Measurements from ENCODE around the gene MSANTD1. TPM values are rescaled to one million over a fixed set of nuclear protein-coding genes. Genes with fewer than 3 reads are reported as not detected.

Gene MSANTD1
- total RNA-seq, 1 donor from 2014 or later: 0.28 TPM

- ATAC-seq: no peak
Observed at GRCh38 chr4:3249711-3250437, 915 bp downstream of the MSANTD1 start.

DNA sequence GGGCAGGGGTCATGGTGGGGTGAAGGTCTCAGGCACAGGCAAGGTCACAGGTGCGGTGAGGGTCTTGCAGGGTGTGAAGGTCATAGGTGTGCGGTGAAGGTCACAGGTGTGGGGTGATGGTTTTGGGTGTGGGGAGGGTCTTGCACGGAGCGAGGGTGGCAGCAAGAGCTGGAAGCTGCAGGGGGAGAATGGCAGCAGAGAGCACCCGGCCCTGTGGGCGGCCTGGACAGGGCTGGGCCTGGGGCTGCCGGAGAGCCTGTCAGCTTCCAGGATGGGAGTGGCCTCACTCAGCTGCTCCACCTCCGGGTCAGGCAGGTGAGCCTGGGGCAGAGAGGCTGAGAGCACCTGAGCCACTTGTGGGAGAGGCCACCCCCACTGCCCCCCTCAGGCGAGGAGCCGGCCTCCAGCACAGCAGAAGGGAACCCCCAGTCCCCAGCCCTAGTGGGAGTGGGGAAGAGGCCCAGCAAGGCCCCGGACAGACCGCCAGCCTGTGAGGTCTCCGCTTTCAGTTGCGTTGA is 1.5 kb downstream of the MSANTD1 start:
- ATAC-seq: no peak

DNA sequence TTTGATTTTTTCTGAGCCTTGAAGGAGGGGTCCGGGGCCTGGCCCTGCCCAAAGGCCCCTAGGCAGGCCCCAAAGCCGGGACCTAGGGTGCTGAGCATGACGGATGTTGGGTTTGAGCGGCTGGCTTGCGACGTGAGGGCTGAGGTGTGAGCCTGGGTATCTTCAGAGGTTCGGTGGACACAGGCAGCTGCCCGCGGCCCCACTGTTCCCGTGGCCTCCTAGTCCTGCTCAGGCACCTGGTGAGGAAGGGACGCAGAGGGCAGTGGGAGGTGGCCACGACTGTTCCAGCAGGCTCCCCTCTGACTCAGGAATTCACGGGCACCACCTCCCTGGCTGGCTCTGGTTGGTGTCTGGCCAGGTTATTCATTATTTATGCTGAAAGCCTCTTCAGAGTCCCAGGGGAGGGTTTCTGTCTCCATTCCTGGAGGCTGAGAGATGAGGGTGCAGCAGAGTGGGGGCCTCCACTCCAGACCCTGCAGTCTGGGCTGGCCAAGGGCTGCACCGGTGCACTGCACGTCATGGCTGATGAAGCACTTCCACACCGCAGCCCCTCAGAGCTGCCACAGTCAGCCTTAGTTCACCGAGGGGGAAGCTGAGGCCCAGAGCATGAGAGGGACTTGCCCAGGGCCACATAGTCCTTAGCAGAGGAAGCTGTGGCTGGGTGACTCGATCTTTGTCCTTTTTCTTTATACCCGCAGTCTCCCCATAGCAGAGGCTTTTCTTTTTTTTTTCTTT is 2.2 kb downstream of the MSANTD1 start:
- no peak for ATAC-seq

DNA sequence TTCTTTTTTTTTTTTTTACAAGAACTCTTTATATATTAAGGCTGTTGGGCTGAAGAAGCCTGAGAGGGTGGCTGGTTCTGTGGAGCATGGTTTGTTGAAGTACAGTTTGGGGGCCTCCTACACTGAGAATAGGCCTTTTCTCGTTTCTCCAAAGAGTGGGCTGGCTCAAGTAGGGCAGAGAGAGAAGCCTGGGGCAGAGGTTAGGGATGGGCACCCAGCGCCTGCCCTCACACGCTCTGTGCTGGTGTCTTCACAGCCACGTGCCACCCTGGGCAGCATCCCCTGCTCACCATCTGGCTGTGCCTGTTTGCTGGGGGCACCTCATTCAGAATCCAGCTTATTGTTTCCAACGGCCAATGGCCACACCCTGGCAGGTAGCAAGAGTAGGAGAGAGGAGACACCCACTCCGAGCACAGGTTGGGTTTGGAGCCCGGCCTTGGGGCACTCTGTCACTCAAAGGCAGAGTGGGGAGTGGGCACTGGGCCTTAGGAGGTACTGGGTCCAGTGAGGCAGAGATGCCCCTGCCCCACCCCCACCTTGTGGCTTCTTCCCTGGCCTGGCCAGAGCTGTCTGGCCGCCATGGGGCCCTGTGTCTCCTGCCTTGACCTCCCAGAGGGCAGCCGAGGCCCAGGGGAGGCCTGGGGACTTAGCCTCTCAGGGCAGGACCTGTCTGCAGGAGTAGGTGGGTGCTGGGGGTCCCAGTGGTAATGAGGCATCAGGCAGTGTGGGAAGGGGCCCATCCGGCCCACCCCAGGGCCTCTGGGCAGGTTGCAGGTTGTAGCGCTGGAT is 2.9 kb downstream of the MSANTD1 start:
- no peak for ATAC-seq

GRCh38 chr4:3252480-3252828 is 3.5 kb downstream of the MSANTD1 start:
- ATAC-seq: no peak

- ATAC-seq: no peak
Observed at GRCh38 chr4:3252831-3253641, 4.1 kb downstream of the MSANTD1 start.

DNA sequence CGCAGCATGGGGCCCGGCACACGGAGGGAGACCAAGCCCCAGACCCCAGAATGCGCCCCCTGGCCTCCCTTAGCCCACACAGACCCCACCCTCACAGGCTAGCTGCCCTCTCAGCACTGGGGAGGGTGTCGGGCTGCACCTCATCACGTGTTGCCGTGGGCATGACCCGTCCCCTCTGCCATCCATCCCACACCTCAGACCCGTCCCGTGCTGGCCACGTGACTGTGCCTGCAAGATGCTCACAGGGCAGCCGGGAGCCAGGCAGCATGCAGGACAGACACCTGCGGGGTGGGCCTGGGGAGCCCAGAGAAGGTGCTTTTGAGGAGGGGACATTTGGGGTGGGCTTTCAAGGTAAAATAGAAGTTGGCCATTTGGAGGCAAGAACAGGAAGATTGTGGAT is 4.8 kb downstream of the MSANTD1 start:
- ATAC-seq: no peak

GRCh38 chr4:3254302-3255131 is 5.6 kb downstream of the MSANTD1 start:
- no peak for ATAC-seq

DNA sequence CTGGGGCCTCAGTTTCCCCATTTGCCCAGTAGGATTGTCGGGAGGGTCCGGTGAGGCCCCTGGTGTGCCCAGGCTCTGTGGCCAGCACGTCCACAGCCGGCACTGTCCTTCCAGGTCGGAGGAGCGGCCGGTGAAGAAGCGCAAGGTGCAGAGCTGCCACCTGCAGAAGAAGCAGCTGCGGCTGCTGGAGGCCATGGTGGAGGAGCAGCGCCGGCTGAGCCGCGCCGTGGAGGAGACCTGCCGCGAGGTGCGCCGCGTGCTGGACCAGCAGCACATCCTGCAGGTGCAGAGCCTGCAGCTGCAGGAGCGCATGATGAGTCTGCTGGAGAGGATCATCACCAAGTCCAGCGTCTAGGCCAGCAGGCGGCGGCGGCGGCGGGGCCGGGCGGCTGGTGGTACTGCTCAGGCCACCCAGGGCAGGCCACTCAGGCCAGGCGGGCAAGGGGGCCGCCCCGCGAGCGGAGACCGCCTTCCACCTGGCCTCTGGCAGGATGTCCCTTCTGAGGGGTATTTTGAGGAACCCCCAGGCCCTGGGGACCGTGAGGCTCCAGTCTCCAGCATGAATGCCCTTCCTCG is 6.7 kb downstream of the MSANTD1 start:
- ATAC-seq: no peak

GRCh38 chr4:3256230-3257102 is 7.5 kb downstream of the MSANTD1 start:
- no peak for ATAC-seq

DNA sequence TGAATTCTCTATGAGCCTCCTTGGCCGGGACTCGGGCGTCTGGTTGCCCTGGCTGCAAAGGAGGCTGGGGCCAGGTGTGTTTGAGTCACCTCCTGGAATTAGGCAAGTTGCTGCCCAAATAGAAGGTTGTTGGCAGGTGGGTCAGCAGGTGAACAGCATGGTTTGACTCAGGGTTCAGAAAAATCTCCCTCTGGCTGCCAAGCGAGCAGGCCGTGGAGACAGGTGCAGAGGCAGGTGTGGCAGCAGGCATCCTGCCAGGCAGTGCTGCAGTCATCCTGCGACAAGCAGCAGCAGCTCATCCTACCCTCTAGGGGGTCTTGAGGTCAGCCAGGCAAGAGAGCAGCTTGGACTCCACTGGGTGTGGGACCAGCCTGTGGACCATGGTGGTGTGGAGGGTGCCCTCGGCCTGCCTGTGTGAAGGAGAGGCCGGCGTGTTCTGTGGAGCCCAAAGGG is 8.2 kb downstream of the MSANTD1 start:
- ATAC-seq: peak; percentile 76

DNA sequence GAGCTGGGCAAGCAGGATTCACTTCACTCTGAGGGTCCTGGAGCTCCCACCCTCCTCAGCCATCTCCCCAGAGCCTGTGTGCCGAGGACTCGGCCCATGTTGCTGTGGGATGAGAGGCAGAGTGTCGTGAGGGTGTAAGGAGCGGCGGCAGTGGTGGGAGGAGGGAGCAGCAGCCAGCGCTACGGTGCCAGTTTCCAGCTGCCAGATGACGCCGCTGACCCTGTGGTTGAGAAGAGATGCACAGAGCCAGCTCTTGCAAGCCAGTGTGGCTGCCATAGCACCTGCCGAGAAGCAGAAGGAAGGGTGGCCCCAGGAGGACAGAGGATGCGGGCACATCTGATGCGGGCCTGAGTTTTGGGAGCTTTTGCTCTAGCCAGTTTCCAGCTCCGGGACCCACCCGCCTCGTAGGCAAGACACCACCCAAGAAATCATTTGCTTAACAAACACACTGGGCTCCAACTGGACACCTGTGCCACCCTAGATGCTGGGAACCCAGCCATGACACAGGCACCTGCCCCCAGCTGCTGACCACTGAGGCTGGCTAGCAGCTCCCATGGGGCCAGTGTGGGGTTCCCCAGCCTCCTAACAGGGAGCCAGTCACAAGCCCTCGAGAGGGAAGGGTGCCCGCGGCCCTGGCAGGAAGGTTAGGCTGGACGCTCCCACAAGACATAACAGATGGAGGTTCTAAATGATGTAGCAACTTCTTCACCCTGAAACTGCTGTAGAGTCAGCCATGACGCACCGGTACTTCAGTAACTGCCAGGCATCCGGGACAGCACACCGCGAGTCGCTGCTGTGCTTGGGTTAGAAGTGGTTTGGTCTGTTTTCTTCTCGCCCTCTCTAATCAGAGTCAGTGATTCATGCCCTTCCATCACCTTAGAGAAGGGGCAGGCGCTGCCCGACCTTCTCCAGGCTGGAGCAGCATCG is 8.9 kb downstream of the MSANTD1 start:
- ATAC-seq: peak; percentile 73

- ATAC-seq: no peak
Observed at GRCh38 chr4:3261411-3262207, 12.7 kb downstream of the MSANTD1 start.

DNA sequence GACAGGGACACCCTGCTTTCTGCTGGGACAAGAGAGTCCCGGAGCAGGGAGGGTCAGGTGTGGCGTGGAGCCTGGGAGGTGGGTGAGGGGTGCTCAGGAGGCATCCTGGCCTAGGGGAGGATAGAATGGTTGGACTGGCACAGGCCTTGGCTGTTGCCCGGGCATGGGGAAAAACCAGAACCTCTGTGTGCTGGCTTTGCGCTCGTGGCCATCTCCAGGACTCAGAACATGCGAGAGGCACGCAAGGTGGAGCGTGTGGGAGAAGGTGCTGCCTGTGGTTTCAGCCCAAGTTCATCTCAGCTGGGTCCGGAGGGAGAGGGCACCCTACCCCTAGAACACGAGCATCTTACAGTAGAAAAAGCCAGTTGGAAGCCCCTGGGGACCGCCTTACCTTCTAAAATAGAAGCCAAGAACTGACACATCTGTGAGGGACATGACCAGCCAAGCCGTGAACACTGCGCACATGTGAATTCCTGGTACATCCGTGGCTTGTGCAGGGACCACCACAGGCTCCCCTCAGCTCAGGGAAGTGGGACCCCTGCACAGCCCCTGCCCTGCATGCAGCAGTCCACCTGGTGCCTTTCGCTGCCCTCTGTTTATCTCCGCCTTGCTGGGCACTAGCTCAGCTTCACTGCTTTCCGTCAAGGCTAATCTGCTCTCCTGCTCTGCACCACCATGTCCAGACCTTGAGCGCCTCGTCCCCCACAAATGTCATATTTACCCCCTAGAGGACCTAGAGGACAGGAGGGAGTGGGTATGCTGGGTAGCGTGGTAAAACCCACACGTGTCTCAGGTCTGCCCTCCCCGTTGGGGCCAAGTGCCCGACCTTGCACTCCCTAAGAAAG is 13.5 kb downstream of the MSANTD1 start:
- ATAC-seq: no peak

- ATAC-seq: no peak
Observed at GRCh38 chr4:3263053-3263875, 14.3 kb downstream of the MSANTD1 start.

- no peak for ATAC-seq
Observed at GRCh38 chr4:3263876-3264193, 14.9 kb downstream of the MSANTD1 start.
